Heart right ventricle (tissue), 16 donors: ENCODE data around the gene PLCB1. TPM values are rescaled to one million over a fixed set of nuclear protein-coding genes. Genes with fewer than 3 reads are reported as not detected.

Source experiments
- ATAC-seq, 8 donors: fragments of 200-7000 bp; cut with Tn5 transposase; one replicate each; pipeline ENCODE4 v1.9.1; 2020; ENCODE audit warnings: mild to moderate bottlenecking in 8 of 8, moderate library complexity in 8 of 8, moderate number of reproducible peaks in 1 of 8
- DNase-seq, 2 donors: peaks; one replicate each; pipeline ENCODE4 v3.0.0-alpha.2; 2020
- H3K27ac ChIP-seq, 10 donors: fragments of 200-600 bp; sonication (generic) in 2 of 10; one replicate each; pipeline versions ENCODE4 v1.5.0 to v1.8.0; 2020 to 2022; ENCODE audit warnings: mild to moderate bottlenecking in 3 of 10
- H3K27me3 ChIP-seq, 7 donors: fragments of 200-600 bp; one replicate each; pipeline ENCODE4 v1.8.0; 2021 to 2022; ENCODE audit warnings: mild to moderate bottlenecking in 2 of 7
- H3K36me3 ChIP-seq, 9 donors: fragments of 200-600 bp; sonication (generic) in 1 of 9; one replicate each; pipeline versions ENCODE4 v1.5.0 to v1.8.0; 2020 to 2022; ENCODE audit warnings: mild to moderate bottlenecking in 2 of 9
- H3K4me1 ChIP-seq, 9 donors: fragments of 200-600 bp; sonication (generic) in 1 of 9; one replicate each; pipeline versions ENCODE4 v1.5.0 to v1.8.0; 2020 to 2022; ENCODE audit warnings: mild to moderate bottlenecking in 4 of 9
- H3K4me3 ChIP-seq, 10 donors: fragments of 200-600 bp; sonication (generic) in 2 of 10; one replicate each; pipeline versions ENCODE4 v1.5.0 to v1.8.0; 2020 to 2022; ENCODE audit warnings: mild to moderate bottlenecking in 7 of 10, moderate library complexity in 2 of 10
- H3K9me3 ChIP-seq, 11 donors: fragments of 200-600 bp in 10 of 11; sonication (generic) in 2 of 11; one replicate each; pipeline versions ENCODE4 v1.5.0 to v1.8.0; 2013 to 2022; ENCODE audit warnings: mild to moderate bottlenecking in 2 of 11, control low read depth in 1 of 11, moderate library complexity in 1 of 11
- WGBS, 2 donors: extraction: QIAGEN DNeasy Blood & Tissue Kit; methylation state at CpG; one replicate each; pipeline ENCODE4 v1.1.7; 2013; ENCODE audit warnings: inconsistent platforms in 1 of 2; 5-methylcytosine and 5-hydroxymethylcytosine counted together
- intact Hi-C, 10 donors: fragments of 100-400 bp; cut with DNase I; formaldehyde crosslinking; loops; one replicate each; pipeline versions ENCODE4 v1.11.1 to v1.14.2; 2022
- polyA plus RNA-seq, 2 donors: library from polyadenylated mRNA; stranded (reverse); fragments of 200-250 nt; gene quantifications; one replicate each; pipeline ENCODE4 v1.2.3, GENCODE V29; 2013
- total RNA-seq, 10 donors: library from RNA; stranded (reverse); fragmentation: NEBNext Ultra II Directional in 3 of 10; extraction: Animal tissue kit (Norgen Biotek cat#: 25700) in 3 of 10; gene quantifications; one replicate each; pipeline versions ENCODE4 v1.2.1 to v1.2.4, GENCODE V29; 2021 to 2023
- TF ChIP-seq, protein P1 (sequence below), 9 donors: fragments of 200-600 bp; sonication (generic) in 2 of 9; IDR thresholded peaks; one replicate each; pipeline versions ENCODE4 v1.5.0 to v1.8.0; 2021 to 2022; ENCODE audit warnings: antibody characterized with exemption in 9 of 9, mild to moderate bottlenecking in 5 of 9, moderate library complexity in 1 of 9
- donor health status: Arrhythmogenic right ventricular cardiomyopathy.
- donor health status: ischemic (EF 13 %, LVEDD 7.1; RV severe dilation, severe dysfunction).
- donor health status: healthy with polysubstance abuse.
- donor health status: DM: no; HTN: yes; CAD: no.
- donor health status: DM: no; HTN: no; CAD: no.
- donor health status: ischemic (EF 25% LVEDD 6.9; RV normal size, moderate dysfunction).
- donor health status: ischemic (EF 25% LVEDD 5.7; RV mildly dilated, moderate dysfunction).
- donor health status: healthy.
- donor health status: DM: yes; HTN: yes; CAD: no.
- donor health status: Ischemic cardiomyopathy.
- donor health status: ischemic (EF 35%, LVEDD 5.7; RV mildly dilated, moderate dysfunction).
- donor health status: nonischemic (EF 11% LVEDD 7.7; RV severe dilation, severe dysfunction).
- donor health status: DM: yes; HTN: yes; CAD: no.
- donor health status: PGD.
- donor health status: ischemic (EF 29% LVEDD 5.4; RV normal size, mild dysfunction).
- donor health status: nonischemic (EF 23%, LVEDD 6.1; RV moderate dilation, normal function).

PLCB1 gene
- total and polyA plus RNA-seq, 12 donors: 2.2 to 12.7 (median 7.1) TPM

DNA sequence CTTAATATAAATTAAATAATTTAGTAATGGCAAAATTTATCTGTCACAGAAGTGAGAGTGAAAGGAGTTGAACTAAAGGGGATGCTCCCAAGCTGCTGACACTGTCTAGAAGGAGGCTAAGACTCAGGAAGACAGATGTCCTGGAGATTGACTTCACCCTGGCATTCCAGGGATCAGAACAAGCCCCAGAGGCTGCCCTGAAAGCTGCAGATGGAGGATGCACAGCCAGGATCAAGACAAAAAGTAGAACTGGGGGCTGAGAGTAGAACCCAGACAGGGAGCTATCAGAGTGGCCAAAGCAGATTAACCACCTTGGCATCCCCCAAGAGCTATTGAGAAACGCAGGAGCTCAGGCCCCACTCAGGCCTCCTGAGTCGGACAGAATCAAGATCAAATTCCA is 747.6 kb downstream of the PLCB1 start:
- Histone ChIP-seq H3K27me3 (no peaks in the 10 kb centered on the region), H3K36me3 (peaks cover 0 to 11% (median 0%) of the 10 kb centered on the region in 9 donors), H3K4me1 (no peaks in the 10 kb centered on the region), H3K9me3 (no peaks in the 10 kb centered on the region), H3K4me3 (no peak overlapping the region), H3K27ac (no peak overlapping the region)
- WGBS, 2 donors: 92 to 98% methylated on average over 2 of the region's 2 CpGs
- TF ChIP-seq, protein P1, sequence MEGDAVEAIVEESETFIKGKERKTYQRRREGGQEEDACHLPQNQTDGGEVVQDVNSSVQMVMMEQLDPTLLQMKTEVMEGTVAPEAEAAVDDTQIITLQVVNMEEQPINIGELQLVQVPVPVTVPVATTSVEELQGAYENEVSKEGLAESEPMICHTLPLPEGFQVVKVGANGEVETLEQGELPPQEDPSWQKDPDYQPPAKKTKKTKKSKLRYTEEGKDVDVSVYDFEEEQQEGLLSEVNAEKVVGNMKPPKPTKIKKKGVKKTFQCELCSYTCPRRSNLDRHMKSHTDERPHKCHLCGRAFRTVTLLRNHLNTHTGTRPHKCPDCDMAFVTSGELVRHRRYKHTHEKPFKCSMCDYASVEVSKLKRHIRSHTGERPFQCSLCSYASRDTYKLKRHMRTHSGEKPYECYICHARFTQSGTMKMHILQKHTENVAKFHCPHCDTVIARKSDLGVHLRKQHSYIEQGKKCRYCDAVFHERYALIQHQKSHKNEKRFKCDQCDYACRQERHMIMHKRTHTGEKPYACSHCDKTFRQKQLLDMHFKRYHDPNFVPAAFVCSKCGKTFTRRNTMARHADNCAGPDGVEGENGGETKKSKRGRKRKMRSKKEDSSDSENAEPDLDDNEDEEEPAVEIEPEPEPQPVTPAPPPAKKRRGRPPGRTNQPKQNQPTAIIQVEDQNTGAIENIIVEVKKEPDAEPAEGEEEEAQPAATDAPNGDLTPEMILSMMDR (IDR thresholded peaks at IDR 0.05): no peak
- DNase-seq (no peak), ATAC-seq (no peak)
- intact Hi-C loops: no loop called here

DNA sequence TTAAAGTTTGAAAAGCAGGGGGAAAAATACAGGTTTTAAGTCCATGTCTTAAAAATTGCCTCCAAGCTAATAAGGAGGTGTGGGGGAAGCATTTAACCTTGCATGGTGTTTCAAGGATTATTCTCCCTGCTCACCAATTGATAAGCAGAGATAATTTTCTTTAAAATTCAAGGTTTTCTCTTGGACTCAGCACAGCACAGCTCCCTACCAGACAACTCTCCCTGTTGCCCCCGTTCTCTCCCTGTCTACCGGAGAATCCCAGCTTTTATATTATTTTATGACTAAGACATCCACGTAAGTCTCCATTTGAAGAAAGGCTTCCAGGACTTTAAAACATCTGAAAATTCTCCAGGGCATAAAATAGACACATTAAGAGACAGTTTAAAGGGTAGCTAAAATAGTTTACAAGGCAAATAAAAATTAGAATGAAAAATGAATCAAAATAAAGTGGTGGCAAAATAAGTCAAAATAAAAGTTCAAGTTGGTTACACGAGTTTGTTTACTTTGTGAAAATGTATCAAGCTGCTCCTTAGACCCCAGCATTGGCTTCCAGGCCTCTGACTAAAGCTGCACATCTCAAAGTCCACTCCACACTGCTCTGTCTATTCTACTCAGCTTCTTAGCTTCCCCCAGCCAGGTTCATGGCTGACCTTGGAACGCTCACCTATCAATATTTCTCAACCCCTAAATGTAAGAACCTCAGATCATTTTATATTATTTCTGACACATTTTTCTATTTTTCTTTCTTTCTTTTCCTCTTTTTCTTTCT is 748.2 kb downstream of the PLCB1 start:
- Histone ChIP-seq H3K36me3 (peaks cover 0 to 11% (median 0%) of the 10 kb centered on the region in 9 donors), H3K4me1 (no peaks in the 10 kb centered on the region), H3K4me3 (no peak overlapping the region), H3K9me3 (no peaks in the 10 kb centered on the region), H3K27me3 (no peaks in the 10 kb centered on the region), H3K27ac (no peak overlapping the region)
- TF ChIP-seq, protein P1 (IDR thresholded peaks at IDR 0.05): no peak
- 87 to 90% methylated on average over 5 of the region's 5 CpGs for WGBS, 2 donors
- DNase-seq (no peak), ATAC-seq (no peak)
- intact Hi-C loops: no loop called here

DNA sequence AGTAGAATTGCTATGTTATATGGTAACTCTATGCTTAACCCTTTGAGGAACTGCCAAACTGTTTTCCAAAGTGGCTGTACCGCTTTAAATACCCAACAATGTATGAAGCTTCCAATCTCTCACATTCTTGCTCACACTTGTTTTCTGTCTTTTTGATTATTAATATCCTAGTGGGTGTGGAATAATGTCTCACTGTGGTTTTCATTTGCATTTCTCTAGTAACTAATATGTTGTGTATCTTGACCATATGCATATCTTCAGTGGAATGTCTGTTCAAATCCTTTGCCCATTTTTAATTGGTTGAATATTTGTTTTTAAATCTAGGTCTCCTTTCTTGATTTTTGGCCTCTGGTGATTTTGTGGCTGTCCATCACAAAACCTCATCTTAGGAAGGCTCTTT is 759.0 kb downstream of the PLCB1 start:
- WGBS, 2 donors: 97 to 100% methylated on average over 1 of the region's 1 CpG
- TF ChIP-seq, protein P1 (IDR thresholded peaks at IDR 0.05): no peak
- Histone ChIP-seq H3K36me3 (no peaks in the 10 kb centered on the region), H3K9me3 (peaks cover 0 to 30% (median 18%) of the 10 kb centered on the region in 11 donors), H3K27ac (no peak overlapping the region), H3K27me3 (no peaks in the 10 kb centered on the region), H3K4me3 (no peak overlapping the region), H3K4me1 (no peaks in the 10 kb centered on the region)
- ATAC-seq: no peak
- DNase-seq: no peak
- intact Hi-C loops: no loop called here

DNA sequence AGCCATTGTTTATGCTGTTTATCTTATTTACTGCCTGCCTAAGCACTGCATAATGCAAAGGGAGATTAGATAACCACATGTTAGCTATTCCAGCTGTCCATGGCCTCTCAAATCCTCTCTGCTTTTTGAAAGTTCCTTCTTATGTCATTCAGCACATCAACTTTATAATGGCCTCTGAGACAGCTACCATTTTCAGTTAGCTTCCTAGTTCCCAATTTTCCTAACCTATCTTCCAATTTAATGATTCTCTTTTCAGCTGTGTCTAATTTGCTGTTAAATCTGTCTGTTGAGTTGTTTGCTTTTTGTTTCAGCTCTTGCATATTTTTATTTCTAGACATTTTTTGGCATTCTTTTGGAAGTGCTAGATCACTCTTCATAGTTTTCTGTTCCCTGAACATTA is 763.4 kb downstream of the PLCB1 start:
- Histone ChIP-seq H3K9me3 (peaks cover 0 to 35% (median 21%) of the 10 kb centered on the region in 11 donors), H3K36me3 (no peaks in the 10 kb centered on the region), H3K27me3 (no peaks in the 10 kb centered on the region), H3K4me3 (no peak overlapping the region), H3K27ac (no peak overlapping the region), H3K4me1 (peaks cover 0 to 14% (median 2%) of the 10 kb centered on the region in 9 donors)
- DNase-seq (no peak), ATAC-seq (no peak)
- TF ChIP-seq, protein P1 (IDR thresholded peaks at IDR 0.05): no peak
- intact Hi-C loops: loop anchor here in 1 of 10 donors (5.0 kb wide), 1 partner anchor 52 kb away; no protein-coding TSS in a partner anchor
